ENCODE measurements around the gene PRSS48.
"Not testable (repeated sequence)": the region's sequence is repeated elsewhere in the genome, so short reads cannot be mapped to it uniquely, and the experiment has no call there.

Gene PRSS48, protein sequence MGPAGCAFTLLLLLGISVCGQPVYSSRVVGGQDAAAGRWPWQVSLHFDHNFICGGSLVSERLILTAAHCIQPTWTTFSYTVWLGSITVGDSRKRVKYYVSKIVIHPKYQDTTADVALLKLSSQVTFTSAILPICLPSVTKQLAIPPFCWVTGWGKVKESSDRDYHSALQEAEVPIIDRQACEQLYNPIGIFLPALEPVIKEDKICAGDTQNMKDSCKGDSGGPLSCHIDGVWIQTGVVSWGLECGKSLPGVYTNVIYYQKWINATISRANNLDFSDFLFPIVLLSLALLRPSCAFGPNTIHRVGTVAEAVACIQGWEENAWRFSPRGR

DNA sequence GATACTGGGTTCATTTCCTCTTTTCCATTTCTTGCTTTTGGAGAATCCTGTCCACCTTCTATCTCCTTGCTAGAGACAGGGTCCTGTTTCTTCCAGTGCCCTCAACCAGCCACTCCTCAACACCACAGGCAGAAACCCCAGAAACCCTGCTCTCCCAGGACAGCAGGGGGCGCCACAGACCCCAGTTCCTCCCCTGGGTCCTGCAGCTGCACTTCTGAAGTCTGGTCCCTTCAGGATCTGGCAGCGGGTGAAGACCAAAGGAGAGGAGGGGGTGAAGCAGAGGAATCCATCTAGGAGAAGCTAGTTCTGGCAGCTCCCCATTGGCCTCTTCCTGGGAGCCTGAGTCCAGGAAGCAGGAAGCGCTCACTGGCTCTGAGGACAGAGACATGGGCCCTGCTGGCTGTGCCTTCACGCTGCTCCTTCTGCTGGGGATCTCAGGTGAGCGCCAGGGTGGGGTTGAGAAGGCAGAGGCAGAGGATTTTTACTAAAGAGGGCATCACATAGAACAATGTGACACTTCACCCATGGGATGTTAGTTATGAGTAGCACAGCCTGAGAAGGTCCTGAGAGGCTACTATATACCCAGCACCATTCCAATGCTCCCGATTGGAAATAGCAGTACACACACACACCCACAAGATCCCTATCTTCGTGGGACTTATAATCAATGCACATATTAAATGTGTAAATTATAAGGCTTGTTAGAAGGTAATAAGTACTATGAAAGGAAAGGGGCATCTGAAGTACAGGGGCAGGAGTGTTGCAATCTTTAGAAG is at the start of gene PRSS48:
PRSS48 (plus strand) TSS at position 375 of the 776 bp plus-strand sequence; CDS start at position 387, 12 bp downstream.
- H3K27ac ChIP-seq (ENCODE audit: low read length), result no peak within 1 kb of the TSS
- H3K4me3 ChIP-seq (ENCODE audit: low read length), result no peak within 1 kb of the TSS
- H3K36me3 ChIP-seq (ENCODE audit: control insufficient read depth, insufficient read depth, low read length), result 0 out of 2 replicates have a peak, but pooled peaks cover under 1% of the 10 kb centered on the region
- peak; percentile 58 for DNase-seq (ENCODE audit: low read depth, low spot score)
- no peaks in the 10 kb centered on the region for H3K27me3 ChIP-seq (ENCODE audit: control insufficient read depth, insufficient read depth, low read length)
- 0 out of 2 replicates have a peak, but pooled peaks cover 1% of the 10 kb centered on the region for H3K4me1 ChIP-seq (ENCODE audit: control insufficient read depth, insufficient read depth, low read length)
- no CpG with 5 or more reads among the region's 7 CpGs for WGBS (ENCODE audit: insufficient coverage, insufficient read length)
- H3K9me3 ChIP-seq (ENCODE audit: control insufficient read depth, insufficient read depth, low read length), result no peaks in the 10 kb centered on the region

DNA sequence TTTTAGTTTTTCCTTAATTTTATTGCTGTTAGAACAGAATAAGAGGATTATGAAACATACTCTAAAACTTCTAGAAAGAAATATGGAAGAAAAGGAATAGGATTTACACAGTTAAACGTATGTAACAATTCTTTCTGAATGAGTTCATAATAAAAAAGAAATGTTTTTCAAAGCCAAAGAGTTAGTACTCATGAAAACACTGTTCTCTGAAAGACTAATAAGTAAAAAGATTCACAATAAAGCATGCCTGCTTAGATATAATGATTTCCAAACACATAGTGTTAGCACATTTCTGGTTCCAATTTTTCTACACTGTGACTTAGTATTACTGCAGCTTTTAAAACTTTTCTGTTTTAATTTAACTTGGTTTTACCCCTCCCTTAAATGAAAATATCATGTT is 49.8 kb upstream of the PRSS48 start:
- DNase-seq (ENCODE audit: low read depth, low spot score), result no peak
- Histone ChIP-seq H3K4me1 (ENCODE audit: control insufficient read depth, insufficient read depth, low read length) (no peaks in the 10 kb centered on the region), H3K27ac (ENCODE audit: low read length) (no peak overlapping the region), H3K4me3 (ENCODE audit: low read length) (no peak overlapping the region), H3K27me3 (ENCODE audit: control insufficient read depth, insufficient read depth, low read length) (no peaks in the 10 kb centered on the region), H3K9me3 (ENCODE audit: control insufficient read depth, insufficient read depth, low read length) (no peaks in the 10 kb centered on the region), H3K36me3 (ENCODE audit: control insufficient read depth, insufficient read depth, low read length) (no peaks in the 10 kb centered on the region)
- no CpG with 5 or more reads among the region's 1 CpG for WGBS (ENCODE audit: insufficient coverage, insufficient read length)

DNA sequence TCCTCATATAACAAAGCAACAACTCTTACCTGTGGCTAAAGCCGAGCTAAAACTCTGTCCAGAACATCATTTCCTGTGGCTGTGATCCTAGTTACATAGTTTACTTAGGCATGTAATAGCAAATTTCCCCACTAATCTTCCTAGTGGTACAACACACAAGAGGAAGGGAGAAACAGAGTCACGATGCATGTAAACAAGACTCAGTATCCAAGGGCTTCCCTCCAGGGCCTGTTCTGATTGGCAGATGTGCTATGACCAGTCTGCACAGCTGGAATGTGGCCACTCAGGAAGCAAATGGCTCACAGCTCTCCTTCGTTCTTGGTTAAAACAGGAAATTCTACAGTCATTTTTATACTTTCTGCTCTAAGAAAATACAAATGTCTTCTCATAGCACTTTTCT is 49.2 kb upstream of the PRSS48 start:
- H3K27ac ChIP-seq (ENCODE audit: low read length), result no peak overlapping the region
- no peak for DNase-seq (ENCODE audit: low read depth, low spot score)
- no peaks in the 10 kb centered on the region for H3K36me3 ChIP-seq (ENCODE audit: control insufficient read depth, insufficient read depth, low read length)
- no peak overlapping the region for H3K4me3 ChIP-seq (ENCODE audit: low read length)
- no peaks in the 10 kb centered on the region for H3K4me1 ChIP-seq (ENCODE audit: control insufficient read depth, insufficient read depth, low read length)
- WGBS (ENCODE audit: insufficient coverage, insufficient read length), result no CpG with 5 or more reads among the region's 3 CpGs
- H3K27me3 ChIP-seq (ENCODE audit: control insufficient read depth, insufficient read depth, low read length), result no peaks in the 10 kb centered on the region
- H3K9me3 ChIP-seq (ENCODE audit: control insufficient read depth, insufficient read depth, low read length), result no peaks in the 10 kb centered on the region

DNA sequence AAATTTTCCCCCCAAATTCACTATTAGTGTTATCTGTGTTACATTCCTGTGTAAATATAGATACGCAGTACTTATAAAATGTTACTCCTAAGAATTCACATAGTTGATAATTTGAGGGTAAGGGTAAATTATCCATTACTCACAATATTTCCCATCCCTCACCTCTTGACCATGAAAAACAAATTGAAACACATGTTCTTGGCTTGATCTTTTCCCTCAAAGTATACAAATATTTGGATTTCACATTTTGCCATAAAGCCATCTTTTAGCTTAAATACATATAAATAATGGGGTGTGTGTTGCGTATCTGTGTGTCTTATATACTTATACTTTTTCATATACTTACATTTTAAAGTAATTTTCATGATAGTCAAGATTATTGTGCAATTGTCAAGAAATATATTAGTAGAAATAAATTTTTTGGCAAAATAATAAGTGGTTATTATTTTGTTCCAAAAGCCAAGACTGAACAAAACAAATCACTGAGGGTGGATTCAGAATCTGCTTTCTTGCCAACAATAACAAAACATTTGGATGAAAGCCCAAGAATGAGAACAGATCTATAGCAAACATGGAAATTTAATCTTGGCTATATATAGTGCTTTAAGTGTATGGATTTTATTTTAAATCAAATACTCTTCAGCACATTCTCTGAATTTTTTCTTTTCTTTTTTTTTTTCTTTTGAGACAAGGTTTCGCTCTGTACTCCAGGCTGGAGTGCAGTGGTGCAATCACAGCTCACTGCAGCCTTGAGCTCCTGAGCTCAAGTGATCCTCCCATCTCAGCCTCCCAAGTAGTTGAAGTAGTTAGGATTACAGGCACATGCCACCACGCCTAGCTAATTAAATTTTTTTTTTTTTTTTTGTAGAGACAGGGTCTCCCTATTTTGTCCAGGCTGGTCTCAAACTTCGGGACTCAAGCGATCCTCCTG is 48.5 kb upstream of the PRSS48 start:
- no peaks in the 10 kb centered on the region for H3K9me3 ChIP-seq (ENCODE audit: control insufficient read depth, insufficient read depth, low read length)
- no peaks in the 10 kb centered on the region for H3K36me3 ChIP-seq (ENCODE audit: control insufficient read depth, insufficient read depth, low read length)
- no CpG with 5 or more reads among the region's 6 CpGs for WGBS (ENCODE audit: insufficient coverage, insufficient read length)
- H3K4me3 ChIP-seq (ENCODE audit: low read length), result no peak overlapping the region
- H3K4me1 ChIP-seq (ENCODE audit: control insufficient read depth, insufficient read depth, low read length), result no peaks in the 10 kb centered on the region
- no peak for DNase-seq (ENCODE audit: low read depth, low spot score)
- H3K27ac ChIP-seq (ENCODE audit: low read length), result no peak overlapping the region
- no peaks in the 10 kb centered on the region for H3K27me3 ChIP-seq (ENCODE audit: control insufficient read depth, insufficient read depth, low read length)

DNA sequence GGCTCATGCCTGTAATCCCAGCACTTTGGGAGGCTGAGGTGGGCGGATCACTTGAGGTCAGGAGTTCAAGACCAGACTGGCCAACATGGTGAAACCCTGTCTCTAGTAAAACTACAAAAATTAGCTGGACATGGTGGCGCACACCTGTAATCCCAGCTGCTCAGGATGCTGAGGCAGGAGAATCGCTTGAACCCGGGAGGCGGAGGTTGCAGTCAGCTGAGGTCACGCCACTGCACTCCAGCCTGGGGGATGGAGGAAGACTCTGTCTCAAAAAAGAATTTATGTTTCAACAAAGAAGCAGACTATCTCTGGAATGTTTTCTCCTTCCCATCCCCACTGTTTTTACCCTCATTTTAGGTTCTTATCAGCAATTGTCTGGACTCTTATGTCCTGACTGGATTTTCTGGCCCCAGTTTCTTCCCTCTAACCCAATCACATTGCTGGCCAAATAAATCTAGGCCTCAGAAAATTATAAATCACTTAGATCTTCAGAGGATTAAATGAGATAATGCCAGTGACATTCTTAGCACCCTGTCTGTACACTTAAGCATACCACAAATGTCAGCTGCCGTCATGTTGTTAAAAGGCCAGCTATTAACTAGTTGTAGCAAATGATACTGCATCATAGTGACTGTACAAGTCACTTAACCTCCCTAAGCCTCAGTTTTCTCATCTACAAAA is 44.9 kb upstream of the PRSS48 start:
- H3K4me3 ChIP-seq (ENCODE audit: low read length), result no peak overlapping the region
- H3K4me1 ChIP-seq (ENCODE audit: control insufficient read depth, insufficient read depth, low read length), result no peaks in the 10 kb centered on the region; the same call in 1 of the 2 replicates
- H3K27me3 ChIP-seq (ENCODE audit: control insufficient read depth, insufficient read depth, low read length), result no peaks in the 10 kb centered on the region
- no CpG with 5 or more reads among the region's 7 CpGs for WGBS (ENCODE audit: insufficient coverage, insufficient read length)
- H3K36me3 ChIP-seq (ENCODE audit: control insufficient read depth, insufficient read depth, low read length), result peaks cover 3% of the 10 kb centered on the region; the same call in 1 of the 2 replicates
- no peak overlapping the region for H3K27ac ChIP-seq (ENCODE audit: low read length)
- no peak for DNase-seq (ENCODE audit: low read depth, low spot score)
- no peaks in the 10 kb centered on the region for H3K9me3 ChIP-seq (ENCODE audit: control insufficient read depth, insufficient read depth, low read length)

DNA sequence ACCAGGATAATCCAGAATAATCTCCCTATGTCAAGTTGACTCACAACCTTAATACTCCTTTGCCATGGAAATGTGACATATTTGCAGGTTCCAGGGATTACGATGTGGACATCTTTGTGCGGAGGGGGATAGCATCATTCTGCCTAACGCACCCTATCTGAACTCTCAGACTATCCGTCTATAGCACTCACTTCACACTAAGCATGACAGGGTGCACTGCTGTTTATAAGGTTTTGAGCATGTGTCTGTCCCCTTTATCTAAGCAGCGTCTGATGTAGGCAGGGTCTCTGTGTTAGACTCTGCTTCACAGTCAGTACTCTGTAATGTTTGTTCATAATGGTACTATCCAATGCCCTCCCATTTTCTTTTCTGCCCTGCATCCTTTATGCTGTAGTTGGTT is 43.4 kb upstream of the PRSS48 start:
- no peak for DNase-seq (ENCODE audit: low read depth, low spot score)
- H3K4me1 ChIP-seq (ENCODE audit: control insufficient read depth, insufficient read depth, low read length), result no peaks in the 10 kb centered on the region; the same call in 1 of the 2 replicates
- no CpG with 5 or more reads among the region's 5 CpGs for WGBS (ENCODE audit: insufficient coverage, insufficient read length)
- H3K4me3 ChIP-seq (ENCODE audit: low read length), result no peak overlapping the region
- no peaks in the 10 kb centered on the region for H3K9me3 ChIP-seq (ENCODE audit: control insufficient read depth, insufficient read depth, low read length)
- no peaks in the 10 kb centered on the region for H3K27me3 ChIP-seq (ENCODE audit: control insufficient read depth, insufficient read depth, low read length)
- H3K36me3 ChIP-seq (ENCODE audit: control insufficient read depth, insufficient read depth, low read length), result peaks cover 3% of the 10 kb centered on the region; the same call in 1 of the 2 replicates
- H3K27ac ChIP-seq (ENCODE audit: low read length), result no peak overlapping the region

DNA sequence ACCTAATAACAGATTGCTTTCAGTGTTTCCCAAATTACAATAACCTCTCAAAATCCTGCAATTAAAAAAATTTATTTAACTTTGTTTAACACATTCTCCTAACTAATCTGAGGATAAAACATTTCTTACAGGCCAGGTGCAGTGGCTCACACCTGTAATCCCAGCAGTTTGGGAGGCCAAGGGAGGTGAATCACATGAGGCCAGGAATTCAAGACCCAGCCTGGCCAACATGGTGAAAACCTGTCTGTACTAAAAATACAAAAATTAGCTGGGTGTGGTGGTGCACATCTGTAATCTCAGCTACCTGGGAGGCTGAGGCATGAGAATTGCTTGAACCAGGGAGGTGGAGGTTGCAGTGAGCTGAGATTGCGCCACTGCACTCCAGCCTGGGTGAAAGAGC is 41.6 kb upstream of the PRSS48 start:
- H3K9me3 ChIP-seq (ENCODE audit: control insufficient read depth, insufficient read depth, low read length); DNase-seq (ENCODE audit: low read depth, low spot score); H3K27me3 ChIP-seq (ENCODE audit: control insufficient read depth, insufficient read depth, low read length); H3K4me1 ChIP-seq (ENCODE audit: control insufficient read depth, insufficient read depth, low read length); H3K27ac ChIP-seq (ENCODE audit: low read length); H3K4me3 ChIP-seq (ENCODE audit: low read length); H3K36me3 ChIP-seq (ENCODE audit: control insufficient read depth, insufficient read depth, low read length): not testable (repeated sequence)
- WGBS (ENCODE audit: insufficient coverage, insufficient read length), result no CpG with 5 or more reads among the region's 1 CpG

DNA sequence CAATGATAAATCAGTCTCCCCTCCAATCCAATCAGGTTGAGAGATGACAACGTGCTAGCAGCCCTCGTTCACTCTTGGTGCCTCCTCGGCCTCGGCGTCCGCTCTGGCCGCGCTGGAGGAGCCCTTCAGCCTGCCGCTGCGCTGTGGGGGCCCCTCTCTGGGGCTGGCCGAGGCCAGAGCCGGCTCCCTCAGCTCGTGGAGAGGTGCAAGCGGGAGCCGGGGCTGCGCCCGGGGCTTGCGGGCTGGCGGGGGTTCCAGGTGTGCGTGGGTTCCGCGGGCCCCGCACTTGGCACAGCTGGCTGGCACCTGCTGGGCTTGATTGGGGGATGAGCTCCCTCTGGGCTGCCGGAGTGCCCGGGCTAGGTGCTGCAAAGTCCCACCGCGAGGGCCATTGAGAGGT is 40.9 kb upstream of the PRSS48 start:
- no CpG with 5 or more reads among the region's 27 CpGs for WGBS (ENCODE audit: insufficient coverage, insufficient read length)
- Histone ChIP-seq H3K4me3 (ENCODE audit: low read length) (no peak overlapping the region), H3K36me3 (ENCODE audit: control insufficient read depth, insufficient read depth, low read length) (peaks cover 3% of the 10 kb centered on the region; the same call in 1 of the 2 replicates), H3K27ac (ENCODE audit: low read length) (no peak overlapping the region), H3K27me3 (ENCODE audit: control insufficient read depth, insufficient read depth, low read length) (no peaks in the 10 kb centered on the region), H3K9me3 (ENCODE audit: control insufficient read depth, insufficient read depth, low read length) (no peaks in the 10 kb centered on the region), H3K4me1 (ENCODE audit: control insufficient read depth, insufficient read depth, low read length) (no peaks in the 10 kb centered on the region; the same call in 1 of the 2 replicates)
- DNase-seq (ENCODE audit: low read depth, low spot score), result no peak

DNA sequence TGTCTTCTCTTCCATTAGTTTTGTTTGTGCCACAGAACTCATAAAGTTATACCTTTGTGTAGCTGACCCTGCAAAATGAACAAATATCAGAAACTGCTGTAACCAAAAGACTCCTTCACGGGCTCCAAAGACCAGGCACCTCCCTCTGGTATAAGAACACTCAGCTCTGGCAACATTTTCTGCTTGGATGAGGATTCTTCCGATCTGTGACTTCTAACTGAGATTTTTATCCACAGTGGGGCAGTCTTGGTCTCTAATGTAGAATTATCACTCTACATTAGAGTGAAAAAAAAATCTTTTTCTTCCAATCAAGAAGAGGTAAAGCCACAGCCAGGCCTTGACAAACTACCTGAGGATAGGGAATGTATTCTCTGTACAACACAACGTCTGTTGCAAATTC is 38.5 kb upstream of the PRSS48 start:
- no peak for DNase-seq (ENCODE audit: low read depth, low spot score)
- Histone ChIP-seq H3K27ac (ENCODE audit: low read length) (no peak overlapping the region), H3K27me3 (ENCODE audit: control insufficient read depth, insufficient read depth, low read length) (no peaks in the 10 kb centered on the region), H3K9me3 (ENCODE audit: control insufficient read depth, insufficient read depth, low read length) (no peaks in the 10 kb centered on the region), H3K36me3 (ENCODE audit: control insufficient read depth, insufficient read depth, low read length) (peaks cover 3% of the 10 kb centered on the region; the same call in 1 of the 2 replicates), H3K4me1 (ENCODE audit: control insufficient read depth, insufficient read depth, low read length) (no peaks in the 10 kb centered on the region; the same call in 1 of the 2 replicates), H3K4me3 (ENCODE audit: low read length) (no peak overlapping the region)
- no CpG with 5 or more reads among the region's 3 CpGs for WGBS (ENCODE audit: insufficient coverage, insufficient read length)
